IMR-90 (cell line): ENCODE measurements around the gene SPATC1L. TPM values are rescaled to one million over a fixed set of nuclear protein-coding genes. Genes with fewer than 3 reads are reported as not detected.

Source experiments
- ATAC-seq: fragments of 200-7000 bp; cut with Tn5 transposase; 2 replicates; pipeline ENCODE4 v1.9.1; 2020; ENCODE audit warnings: low read depth, mild to moderate bottlenecking, moderate library complexity
- BruUV-seq: library from RNA; stranded (reverse); fragments of 400-500 nt; replicated peaks from 2 replicates; lab custom pipeline; 2021; lab: Mats Ljungman, UMichigan
- CTCF ChIA-PET: fragments of 300-600 bp; formaldehyde crosslinking; extraction: SDS; loops from one replicate; lab custom pipeline; 2021; ENCODE audit warnings: antibody characterized with exemption; lab: Yijun Ruan, JAX
- POLR2A ChIA-PET: fragments of 300-600 bp; sonication (Branson Sonifier 250); formaldehyde crosslinking; loops from one replicate; lab custom pipeline; 2022; ENCODE audit warnings: antibody characterized with exemption; ENCODE audit not compliant: unreplicated experiment; lab: Charles Lee
- DNase-seq: peaks from one replicate; pipeline ENCODE4 v3.0.0; 2013
- H2AFZ ChIP-seq: replicated peaks from 2 replicates; pipeline ENCODE3; 2013; ENCODE audit warnings: low read length, mild to moderate bottlenecking; ENCODE audit not compliant: poor library complexity
- H2AK5ac ChIP-seq: 2 replicates; pipeline ENCODE4 v1.6.1; 2013; ENCODE audit warnings: low read depth, low read length, inconsistent platforms
- H2AK9ac ChIP-seq: replicated peaks from 2 replicates; pipeline ENCODE3; 2013; ENCODE audit warnings: mild to moderate bottlenecking, low read depth, low read length, moderate library complexity; ENCODE audit not compliant: poor library complexity
- H2BK120ac ChIP-seq: 2 replicates; pipeline ENCODE4 v1.6.1; 2013; ENCODE audit warnings: low read depth, low read length, inconsistent platforms
- H2BK15ac ChIP-seq: 3 replicates; pipeline ENCODE4 v1.6.1; 2013; ENCODE audit warnings: low read depth, low read length, inconsistent platforms
- H2BK20ac ChIP-seq: 2 replicates; pipeline ENCODE4 v1.6.1; 2013; ENCODE audit warnings: low read depth, mild to moderate bottlenecking, inconsistent platforms, low read length, moderate library complexity
- H2BK5ac ChIP-seq: 2 replicates; pipeline ENCODE4 v1.6.1; 2013; ENCODE audit warnings: mild to moderate bottlenecking, low read depth, low read length, inconsistent platforms; ENCODE audit not compliant: poor library complexity, severe bottlenecking
- H3K14ac ChIP-seq: replicated peaks from 2 replicates; pipeline ENCODE4 v1.6.1; 2013; ENCODE audit warnings: low read depth, low read length, inconsistent platforms
- H3K18ac ChIP-seq: 2 replicates; pipeline ENCODE4 v1.6.1; 2013; ENCODE audit warnings: low read depth, low read length, control low read depth
- H3K23ac ChIP-seq: 2 replicates; pipeline ENCODE4 v1.6.1; 2013; ENCODE audit warnings: low read depth, low read length, inconsistent platforms
- H3K27ac ChIP-seq: 2 replicates; pipeline ENCODE4 v1.5.1; 2013; ENCODE audit warnings: mild to moderate bottlenecking, control low read depth, low read length; ENCODE audit not compliant: insufficient read depth
- H3K27me3 ChIP-seq: 2 replicates; pipeline ENCODE4 v1.6.1; 2013; ENCODE audit warnings: low read length; ENCODE audit not compliant: control insufficient read depth, insufficient read depth
- H3K36me3 ChIP-seq: 2 replicates; pipeline ENCODE4 v1.6.1; 2013; ENCODE audit warnings: low read length, mixed read lengths; ENCODE audit not compliant: control insufficient read depth, insufficient read depth
- H3K4ac ChIP-seq: 2 replicates; pipeline ENCODE4 v1.6.1; 2013; ENCODE audit warnings: low read depth, low read length, inconsistent platforms
- H3K4me1 ChIP-seq: 2 replicates; pipeline ENCODE4 v1.6.1; 2013; ENCODE audit warnings: low read length, mixed read lengths; ENCODE audit not compliant: control insufficient read depth, insufficient read depth
- H3K4me2 ChIP-seq: 2 replicates; pipeline ENCODE4 v1.6.1; 2013; ENCODE audit warnings: low read depth, mild to moderate bottlenecking, control low read depth, low read length, moderate library complexity
- H3K4me3 ChIP-seq: 2 replicates; pipeline ENCODE4 v1.5.1; 2013; ENCODE audit warnings: low read depth, mild to moderate bottlenecking, control low read depth, low read length, moderate library complexity; ENCODE audit not compliant: insufficient read depth
- H3K56ac ChIP-seq: 2 replicates; pipeline ENCODE4 v1.6.1; 2013; ENCODE audit warnings: low read length, inconsistent platforms; ENCODE audit not compliant: insufficient read depth; ENCODE audit errors: extremely low read depth
- H3K79me1 ChIP-seq, 2 experiments: 2 replicates each; pipeline ENCODE4 v1.6.1; 2013; ENCODE audit warnings: low read length in 2 of 2, inconsistent platforms in 1 of 2, low read depth in 1 of 2
- H3K9ac ChIP-seq: 2 replicates; pipeline ENCODE4 v1.6.1; 2013; ENCODE audit warnings: low read depth, low read length, control low read depth
- H3K9me1 ChIP-seq: 2 replicates; pipeline ENCODE4 v1.6.1; 2013; ENCODE audit warnings: low read length, inconsistent platforms; ENCODE audit not compliant: insufficient read depth
- H3K9me3 ChIP-seq: 2 replicates; pipeline ENCODE4 v1.6.1; 2013; ENCODE audit warnings: low read length; ENCODE audit not compliant: control insufficient read depth, insufficient read depth
- H4K20me1 ChIP-seq: 2 replicates; pipeline ENCODE4 v1.6.1; 2013; ENCODE audit warnings: low read length, inconsistent platforms; ENCODE audit not compliant: insufficient read depth
- H4K5ac ChIP-seq: 2 replicates; pipeline ENCODE4 v1.6.1; 2013; ENCODE audit warnings: mild to moderate bottlenecking, low read depth, low read length, control low read depth
- H4K8ac ChIP-seq, 2 experiments: 2 replicates each; pipeline ENCODE4 v1.6.1; 2013; ENCODE audit warnings: low read depth in 2 of 2, low read length in 2 of 2, control low read depth in 1 of 2, inconsistent platforms in 1 of 2
- H4K91ac ChIP-seq: 2 replicates; pipeline ENCODE4 v1.6.1; 2013; ENCODE audit warnings: low read depth, low read length, inconsistent platforms; ENCODE audit not compliant: insufficient read depth
- CEBPB ChIP-seq: IDR thresholded peaks from 2 replicates; pipeline ENCODE4 v1.6.1; 2012; ENCODE audit warnings: low read depth, low read length, improper control_type of control experiment
- MAZ ChIP-seq: IDR thresholded peaks from 2 replicates; pipeline ENCODE4 v1.6.1; 2012; ENCODE audit warnings: low read depth, mild to moderate bottlenecking, low read length, improper control_type of control experiment, moderate library complexity, borderline replicate concordance
- POLR2A ChIP-seq: IDR thresholded peaks from 2 replicates; pipeline ENCODE4 v1.6.1; 2012; ENCODE audit warnings: mild to moderate bottlenecking, low read depth, low read length
- RAD21 ChIP-seq: IDR thresholded peaks from 2 replicates; pipeline ENCODE4 v1.6.1; 2012; ENCODE audit warnings: low read length, improper control_type of control experiment
- RCOR1 ChIP-seq: IDR thresholded peaks from 2 replicates; pipeline ENCODE4 v1.6.1; 2012; ENCODE audit warnings: mild to moderate bottlenecking, low read length, improper control_type of control experiment; ENCODE audit not compliant: insufficient replicate concordance
- WGBS, 2 experiments: methylation state at CpG; one replicate each; pipeline versions ENCODE4 v1.1.5 to v1.1.7; 2013; ENCODE audit warnings: missing lambda C conversion rate in 2 of 2; ENCODE audit not compliant: insufficient read length in 1 of 2; ENCODE audit errors: extremely low coverage in 2 of 2; 5-methylcytosine and 5-hydroxymethylcytosine counted together
- dilution Hi-C: fragments of 300-500 bp; cut with HindIII; formaldehyde crosslinking; loops from one replicate; pipeline ENCODE4 v1.14.3; 2018; ENCODE audit warnings: low sequenced_read_pairs; ENCODE audit not compliant: unreplicated experiment
- in situ Hi-C: fragments of 300-500 bp; cut with MboI; formaldehyde crosslinking; loops from 3 replicates; pipeline ENCODE4 v1.14.3; 2019; ENCODE audit warnings: low sequenced_read_pairs, inconsistent platforms, mixed read lengths
- intact Hi-C: fragments of 100-400 bp; cut with micrococcal nuclease; formaldehyde crosslinking; loops from 2 replicates; pipeline ENCODE4 v1.10.0; 2022
- polyA plus RNA-seq, 3 experiments: library from polyadenylated mRNA; depleted of rRNA; stranded (reverse); fragments of >200 nt; gene quantifications; 2 replicates each; pipeline ENCODE4 v1.2.3, GENCODE V29; 2012; ENCODE audit warnings: low replicate concordance in 1 of 3
- total RNA-seq: library from RNA; depleted of rRNA; stranded (reverse); fragments of >200 nt; gene quantifications from 2 replicates; pipeline ENCODE4 v1.2.3, GENCODE V29; 2012
- TF ChIP-seq, protein P1 (sequence below): fragments of 150-350 bp; IDR thresholded peaks from 2 replicates; pipeline ENCODE4 v1.6.1; 2017; ENCODE audit warnings: mild to moderate bottlenecking, antibody characterized with exemption, low read length, low read depth
- TF ChIP-seq, protein P2 (sequence below): fragments of 150-350 bp; IDR thresholded peaks from 2 replicates; pipeline ENCODE4 v1.6.1; 2016; ENCODE audit warnings: low read depth, mild to moderate bottlenecking, low read length, moderate library complexity, borderline replicate concordance

SPATC1L gene
- total and polyA plus RNA-seq, 2 of the 4 experiments (the other 2 are of a cell fraction) = 3.8 to 17.2 TPM

DNA sequence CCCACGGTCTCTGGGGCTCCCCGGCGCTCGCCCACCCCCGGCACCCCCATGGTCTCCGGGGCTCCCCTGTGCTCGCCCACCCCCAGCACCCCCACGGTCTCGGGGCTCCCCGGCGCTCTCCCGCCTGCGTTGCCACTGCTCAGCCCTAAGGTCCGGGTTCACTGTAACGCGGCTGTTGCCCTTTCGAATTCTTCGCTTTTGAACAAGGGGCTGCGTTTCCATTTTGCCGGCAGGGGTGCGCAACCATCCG is 23.7 kb downstream of the SPATC1L start:
- no peaks in the 10 kb centered on the region for H3K27me3 ChIP-seq
- H3K4ac ChIP-seq = no peak overlapping the region
- POLR2A ChIA-PET = no interaction called here
- CTCF ChIA-PET = no interaction called here
- no peak overlapping the region for H4K91ac ChIP-seq
- no peak overlapping the region for H3K4me3 ChIP-seq
- peaks cover 2% of the 10 kb centered on the region; the same call in 1 of the 2 replicates for H3K9me3 ChIP-seq
- H3K23ac ChIP-seq = no peak overlapping the region
- H3K9me1 ChIP-seq = 0 out of 2 replicates have a peak, but pooled peaks cover 3% of the 10 kb centered on the region
- no peak overlapping the region for H2AK9ac ChIP-seq
- no peak overlapping the region for H3K14ac ChIP-seq
- H3K4me1 ChIP-seq = no peaks in the 10 kb centered on the region
- intact Hi-C loops (no loop called here), dilution Hi-C loops (no loop called here), in situ Hi-C loops (no loop called here)
- no peak overlapping the region for H2AK5ac ChIP-seq
- peaks cover 5% of the 10 kb centered on the region for H3K36me3 ChIP-seq
- BruUV-seq = no TSS peak
- H2BK20ac ChIP-seq = no peak overlapping the region
- no peak overlapping the region for H2BK15ac ChIP-seq
- no peak overlapping the region for H3K4me2 ChIP-seq
- H3K9ac ChIP-seq = no peak overlapping the region
- TF ChIP-seq POLR2A (no peak), MAZ (no peak), RCOR1 (no peak), CEBPB (no peak), RAD21 (no peak)
- TF ChIP-seq, protein P1, sequence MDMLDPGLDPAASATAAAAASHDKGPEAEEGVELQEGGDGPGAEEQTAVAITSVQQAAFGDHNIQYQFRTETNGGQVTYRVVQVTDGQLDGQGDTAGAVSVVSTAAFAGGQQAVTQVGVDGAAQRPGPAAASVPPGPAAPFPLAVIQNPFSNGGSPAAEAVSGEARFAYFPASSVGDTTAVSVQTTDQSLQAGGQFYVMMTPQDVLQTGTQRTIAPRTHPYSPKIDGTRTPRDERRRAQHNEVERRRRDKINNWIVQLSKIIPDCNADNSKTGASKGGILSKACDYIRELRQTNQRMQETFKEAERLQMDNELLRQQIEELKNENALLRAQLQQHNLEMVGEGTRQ = no peak
- TF ChIP-seq, protein P2, sequence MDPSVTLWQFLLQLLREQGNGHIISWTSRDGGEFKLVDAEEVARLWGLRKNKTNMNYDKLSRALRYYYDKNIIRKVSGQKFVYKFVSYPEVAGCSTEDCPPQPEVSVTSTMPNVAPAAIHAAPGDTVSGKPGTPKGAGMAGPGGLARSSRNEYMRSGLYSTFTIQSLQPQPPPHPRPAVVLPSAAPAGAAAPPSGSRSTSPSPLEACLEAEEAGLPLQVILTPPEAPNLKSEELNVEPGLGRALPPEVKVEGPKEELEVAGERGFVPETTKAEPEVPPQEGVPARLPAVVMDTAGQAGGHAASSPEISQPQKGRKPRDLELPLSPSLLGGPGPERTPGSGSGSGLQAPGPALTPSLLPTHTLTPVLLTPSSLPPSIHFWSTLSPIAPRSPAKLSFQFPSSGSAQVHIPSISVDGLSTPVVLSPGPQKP = no peak
- no peak overlapping the region for H4K5ac ChIP-seq
- no peak overlapping the region for H2BK120ac ChIP-seq
- no peak overlapping the region for H2BK5ac ChIP-seq
- no peak overlapping the region for H3K56ac ChIP-seq
- H2AFZ ChIP-seq = no peak overlapping the region
- no CpG with 5 or more reads among the region's 22 CpGs for WGBS, 2 experiments
- H3K27ac ChIP-seq = no peak overlapping the region
- no peak overlapping the region for H4K8ac ChIP-seq
- no peak for DNase-seq
- no peaks in the 10 kb centered on the region for H3K79me1 ChIP-seq
- no peak for ATAC-seq
- H3K18ac ChIP-seq = no peak overlapping the region
- no peaks in the 10 kb centered on the region for H4K20me1 ChIP-seq
